Stimulated activated CD8-positive, alpha-beta memory T cell treated with anti-CD3 and anti-CD28 coated beads, Interleukin-7, amount 100 ng/mL, for 24 hours (primary cell): Measurements from ENCODE around the gene METTL21C.

Source experiments
- DNase-seq: peaks from one replicate; pipeline ENCODE4 v3.0.0-alpha.2; 2020; ENCODE audit warnings: low read depth

Gene METTL21C

GRCh38 chr13:102697929-102698648 is 3.2 kb upstream of the METTL21C start:
- no peak for DNase-seq

DNA sequence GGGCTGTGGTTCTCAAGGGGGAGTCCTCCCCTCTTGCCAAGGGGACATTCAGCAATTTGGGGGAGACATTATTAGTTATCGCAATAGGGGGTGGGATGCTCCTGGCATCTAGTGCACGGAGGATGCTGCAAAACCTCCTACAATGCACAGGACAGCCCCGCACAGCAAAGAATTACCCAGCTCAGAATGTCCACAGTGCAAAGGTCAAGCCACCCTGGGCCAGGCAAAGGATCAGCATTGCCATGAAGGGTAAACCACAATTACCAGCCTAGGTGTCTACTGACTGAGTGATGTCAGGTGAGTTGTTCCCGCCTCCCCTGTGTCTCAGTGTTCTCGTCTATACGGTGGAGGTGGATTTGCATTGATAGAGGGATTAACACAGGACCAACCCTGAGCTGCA is 2.4 kb upstream of the METTL21C start:
- DNase-seq = no peak

DNA sequence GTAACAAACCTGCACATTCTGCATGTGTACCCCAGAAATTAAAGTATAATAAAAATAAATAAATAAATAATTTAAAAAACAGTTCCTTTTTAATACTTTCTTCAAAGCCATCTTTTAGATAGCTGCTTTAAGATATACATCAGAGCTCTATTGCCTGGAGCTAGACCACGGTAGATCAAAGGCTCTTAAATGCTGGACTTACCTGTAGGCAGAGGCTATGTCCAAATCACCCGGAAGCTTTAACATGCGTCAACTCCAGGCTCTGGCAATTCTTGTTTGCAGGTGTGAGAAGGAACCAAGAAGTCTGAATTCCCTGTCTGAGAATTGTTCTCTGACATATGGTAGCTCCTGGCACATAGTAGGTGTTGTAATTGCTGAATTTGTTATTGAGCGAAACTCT is 1.6 kb upstream of the METTL21C start:
- no peak for DNase-seq

- DNase-seq = no peak
Measured at GRCh38 chr13:102693776-102694175, 1.1 kb downstream of the METTL21C start.

GRCh38 chr13:102693250-102693649 is 1.6 kb downstream of the METTL21C start:
- DNase-seq = no peak

DNA sequence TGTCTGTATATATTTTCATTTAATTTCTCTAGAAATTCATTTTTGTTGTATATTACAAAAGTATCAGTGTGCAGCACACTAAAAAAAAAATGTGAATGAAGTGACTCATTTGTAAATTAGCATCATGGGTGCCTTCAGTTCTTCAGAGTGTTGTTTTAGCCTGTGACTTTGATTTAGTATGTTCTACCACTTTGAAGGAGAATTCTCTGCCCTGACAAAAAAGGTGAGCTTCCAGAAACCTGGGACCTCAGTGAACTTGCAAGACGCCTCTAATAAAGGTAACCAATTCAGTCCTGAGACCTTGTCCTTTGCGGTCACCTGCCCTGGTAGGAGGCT is 2.4 kb downstream of the METTL21C start:
- no peak for DNase-seq

DNA sequence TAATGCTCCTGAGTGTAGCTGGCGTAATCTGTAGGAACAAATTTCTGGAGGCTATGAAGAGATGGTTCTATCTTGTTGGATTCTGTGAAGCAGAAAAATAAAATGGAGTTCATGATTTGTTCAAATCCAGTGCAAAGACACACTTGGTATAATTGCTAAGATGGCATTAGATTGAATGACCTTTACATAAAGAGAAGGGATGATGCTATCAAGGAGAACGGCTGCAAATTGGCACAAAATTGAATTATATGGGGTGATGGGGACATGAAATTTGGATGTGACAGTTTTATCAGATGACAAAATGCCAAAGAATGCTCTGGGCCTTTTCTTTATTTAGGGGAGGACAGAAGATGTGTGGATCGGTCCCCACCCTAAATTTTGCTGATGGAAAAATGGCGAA is 4.0 kb downstream of the METTL21C start:
- DNase-seq = no peak

DNA sequence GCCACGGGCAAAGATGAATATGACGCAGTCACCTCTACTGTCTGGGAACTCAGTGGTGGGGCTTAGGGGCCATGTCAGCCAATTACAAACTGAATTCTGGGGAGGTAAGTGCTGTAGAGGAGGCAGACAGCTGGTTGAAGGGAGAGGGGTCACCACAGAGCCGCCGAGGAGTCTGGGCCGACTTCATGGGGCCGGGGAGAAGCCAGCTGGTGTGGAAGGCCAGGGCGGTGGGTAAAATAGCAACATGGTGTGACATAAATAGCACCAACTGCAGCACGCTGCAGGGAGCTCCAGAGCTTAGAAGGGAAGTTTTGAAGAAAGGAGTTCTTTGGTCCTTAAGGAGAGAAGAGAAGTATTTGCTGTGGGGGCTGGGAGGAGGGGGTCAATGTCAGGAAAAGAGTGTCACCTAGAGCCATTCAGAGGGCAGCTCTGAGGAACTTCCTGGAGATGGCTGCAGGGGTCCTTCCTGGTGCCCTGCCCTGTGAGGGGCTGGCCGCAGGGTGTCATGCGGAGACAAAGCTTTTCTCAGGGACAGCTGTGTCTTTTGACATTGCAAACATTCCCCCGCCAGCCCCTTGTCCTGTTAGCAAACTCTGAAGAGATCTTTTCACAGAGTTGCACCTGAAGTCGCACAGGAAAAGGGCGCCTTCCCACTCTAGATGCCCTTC is 6.4 kb downstream of the METTL21C start:
- DNase-seq = no peak

GRCh38 chr13:102687520-102687919 is 7.3 kb downstream of the METTL21C start:
- no peak for DNase-seq

DNA sequence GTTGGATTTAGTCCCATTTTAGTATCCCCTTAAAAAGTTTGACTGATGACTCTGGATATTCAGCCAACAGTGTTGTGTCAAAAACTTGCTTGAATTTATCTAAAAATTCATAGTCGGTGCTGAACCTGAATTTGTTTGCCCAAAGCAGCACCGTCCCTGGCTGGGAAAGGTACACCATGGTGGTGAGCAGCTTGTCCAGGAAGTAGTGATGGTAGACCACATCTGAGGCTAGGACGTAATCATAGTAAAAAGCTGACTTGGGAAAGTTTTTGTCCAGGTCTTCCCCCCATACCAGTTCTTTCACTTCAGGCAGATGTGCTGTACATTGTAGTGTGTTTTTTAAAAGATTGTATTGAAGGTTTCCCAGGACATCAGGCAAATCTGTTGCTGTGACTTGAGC is 8.8 kb downstream of the METTL21C start:
- no peak for DNase-seq

GRCh38 chr13:102683637-102684036 is 11.2 kb downstream of the METTL21C start:
- no peak for DNase-seq

- DNase-seq = no peak
Measured at GRCh38 chr13:102682727-102683126, 12.1 kb downstream of the METTL21C start.

DNA sequence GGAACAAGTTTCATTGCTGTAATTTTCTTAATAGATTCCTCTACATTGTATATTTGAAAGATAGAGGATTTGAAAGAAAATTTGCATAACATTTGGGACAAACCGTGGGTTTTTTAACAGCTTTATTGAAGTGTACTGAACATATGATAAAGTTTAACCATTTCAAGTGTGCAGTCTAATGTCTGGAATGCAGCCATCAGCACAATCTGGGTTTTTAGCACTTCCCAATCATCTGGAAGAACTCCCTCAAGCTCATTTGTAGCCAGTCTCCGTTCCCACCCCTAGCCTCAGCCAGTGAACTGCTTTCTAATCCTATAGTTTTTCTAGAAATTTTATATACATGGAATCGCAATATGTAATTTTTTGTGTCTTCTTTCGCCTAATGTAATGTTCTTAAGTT is 12.6 kb downstream of the METTL21C start:
- DNase-seq = no peak

DNA sequence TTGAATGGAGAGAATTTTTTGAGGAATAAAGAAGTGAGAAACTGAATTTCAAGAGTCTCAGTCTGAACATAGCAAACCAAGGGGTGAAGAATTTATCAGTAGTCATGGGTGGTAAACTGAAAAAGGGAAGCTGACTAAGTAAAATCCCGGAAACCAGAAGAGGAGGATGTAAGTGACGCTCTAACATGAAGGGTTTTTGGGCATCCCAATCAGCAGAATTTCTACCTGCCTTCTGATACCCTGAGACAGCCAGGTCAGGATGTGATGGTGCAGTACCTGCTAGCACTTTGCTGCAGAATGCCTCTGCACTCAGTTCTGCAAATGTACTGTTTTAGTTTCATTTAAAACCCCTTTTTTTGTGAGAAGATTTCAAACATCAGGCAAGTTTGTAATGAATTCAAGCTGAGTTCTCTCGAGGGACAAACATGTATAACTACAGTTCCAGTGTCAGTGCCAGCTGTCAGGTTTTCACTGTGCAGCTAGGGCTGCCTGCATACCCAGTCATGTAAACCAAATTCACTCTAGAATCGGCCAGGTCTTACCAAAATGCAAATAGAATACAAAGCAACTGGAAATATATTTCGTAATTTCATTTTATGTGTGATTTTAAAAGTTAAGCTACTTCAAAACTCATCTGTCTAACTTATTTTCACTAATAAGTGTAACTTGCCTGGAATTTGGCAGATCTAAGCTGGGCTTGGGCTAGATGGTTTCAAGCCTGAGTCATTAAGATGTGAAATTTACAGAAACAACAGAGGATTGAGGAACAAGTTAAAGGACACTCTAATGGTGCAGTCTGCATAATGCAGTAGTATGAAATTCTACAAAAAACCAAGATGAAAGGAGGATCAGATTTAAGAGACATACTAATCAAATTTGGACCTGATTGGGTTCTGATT is 13.8 kb downstream of the METTL21C start:
- DNase-seq = no peak

DNA sequence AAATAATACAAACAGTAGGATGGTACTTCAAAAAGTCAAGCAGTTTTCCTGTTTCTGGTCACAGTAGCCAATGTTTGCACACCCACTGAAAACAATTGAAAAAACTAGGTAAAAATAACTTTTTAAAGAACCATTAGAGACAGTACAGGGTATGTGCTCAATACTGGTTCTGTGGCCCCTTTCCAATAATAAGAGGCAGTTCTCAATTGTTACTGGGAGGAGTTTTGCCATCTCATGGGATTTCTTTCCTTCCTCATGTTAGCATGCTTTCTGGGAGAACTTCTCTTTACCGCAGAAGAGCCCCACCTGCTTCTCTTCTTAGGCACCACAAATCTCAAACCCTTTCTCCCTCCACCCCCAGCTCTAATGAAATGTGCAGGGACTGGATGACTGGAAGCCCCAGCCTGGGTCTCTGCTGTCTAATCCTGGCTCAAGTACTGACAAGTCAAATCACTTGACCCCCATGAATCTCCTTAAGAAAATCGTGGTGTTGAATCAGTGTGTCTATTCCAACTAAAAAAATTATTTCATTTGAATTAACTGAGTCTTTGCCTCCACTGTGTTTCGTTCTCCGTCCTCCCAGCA is 14.6 kb downstream of the METTL21C start:
- no peak for DNase-seq

GRCh38 chr13:102679449-102680132 is 15.3 kb downstream of the METTL21C start:
- no peak for DNase-seq

DNA sequence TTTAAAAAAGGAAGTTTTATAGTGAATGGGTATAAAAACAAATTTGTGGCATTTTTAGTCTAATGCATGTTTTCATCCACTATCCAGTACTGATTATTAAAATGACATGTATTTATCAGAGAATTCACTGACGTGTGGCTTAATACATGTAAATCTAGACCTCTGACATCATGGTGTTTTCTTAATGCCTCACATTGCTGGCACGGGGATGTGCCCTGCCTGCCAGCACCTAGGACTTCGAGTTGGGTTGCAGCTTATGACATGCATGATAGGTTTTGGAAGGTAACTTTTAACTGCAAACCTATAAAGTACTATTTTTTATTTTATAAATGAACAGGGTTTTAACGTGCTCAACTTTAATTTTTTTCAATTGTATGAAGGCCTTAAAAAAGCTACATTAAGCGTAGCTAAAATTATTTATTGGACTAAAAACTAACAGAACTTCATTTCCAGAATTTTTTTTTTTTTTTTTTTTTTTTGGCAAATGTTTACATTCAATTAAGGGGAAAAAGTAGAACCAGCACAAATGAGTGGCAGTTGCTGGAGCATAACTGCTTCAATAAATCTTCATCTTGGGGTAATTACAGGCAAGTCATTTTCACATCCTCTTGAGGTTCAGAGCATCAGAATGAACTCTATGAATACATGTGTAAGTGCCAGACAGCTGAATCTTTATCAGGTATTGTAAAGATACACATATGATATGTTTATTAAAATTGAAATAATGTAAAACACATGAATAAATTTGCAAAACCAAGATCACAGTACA is 16.3 kb downstream of the METTL21C start:
- no peak for DNase-seq

DNA sequence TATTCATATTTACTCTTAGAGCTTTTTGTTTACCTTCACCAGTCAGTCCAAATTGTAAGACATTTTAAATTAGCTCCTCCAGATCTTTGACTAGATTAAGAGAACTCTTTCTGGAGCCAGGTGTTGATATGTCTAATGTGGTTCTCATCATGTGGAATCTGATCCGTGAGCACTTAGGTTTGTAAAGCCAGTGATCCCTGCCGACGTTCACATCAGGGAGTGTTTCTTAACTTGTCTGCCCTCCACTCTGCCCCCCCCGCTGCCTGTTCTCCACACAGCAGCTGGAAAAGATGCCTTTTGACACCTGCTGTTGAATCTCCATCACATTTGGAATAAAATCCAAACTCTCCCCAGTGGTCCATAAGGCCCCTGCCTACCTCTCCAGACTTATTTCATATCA is 17.7 kb downstream of the METTL21C start:
- no peak for DNase-seq

- no peak for DNase-seq
Measured at GRCh38 chr13:102675115-102675514, 19.7 kb downstream of the METTL21C start.

GRCh38 chr13:102670130-102670529 is 24.7 kb downstream of the METTL21C start:
- no peak for DNase-seq

DNA sequence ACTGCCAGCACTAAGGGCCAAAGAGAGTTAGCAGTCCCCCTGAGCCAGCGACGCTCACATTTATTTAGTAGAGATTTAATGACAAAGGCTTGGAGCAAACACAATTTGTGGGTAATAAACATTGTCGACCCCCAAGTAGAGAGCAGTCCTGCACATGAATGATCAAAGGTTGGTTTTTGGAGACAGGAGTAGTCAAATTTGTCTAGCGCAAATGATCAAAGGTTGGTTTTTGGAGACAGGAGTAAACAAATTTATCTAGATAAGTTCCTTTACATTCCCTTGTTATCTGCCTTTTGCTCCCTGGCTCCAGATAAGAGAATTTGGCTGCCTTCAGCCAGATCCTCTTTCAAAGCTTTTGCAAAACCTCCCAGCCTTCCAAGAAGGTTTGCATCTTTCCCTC is 26.9 kb downstream of the METTL21C start:
- no peak for DNase-seq
